GM23338 (cell line): ENCODE measurements around the gene PLEKHN1. TPM values are rescaled to one million over a fixed set of nuclear protein-coding genes. Genes with fewer than 3 reads are reported as not detected.
A peak's percentile ranks its signal among the peaks of the same experiment; 100 is the strongest.

Experiments used
- ATAC-seq: fragments of 200-7000 bp; cut with Tn5 transposase; 3 replicates; pipeline ENCODE4 v1.9.1; 2020
- DNase-seq: peaks from one replicate; pipeline ENCODE4 v3.0.0-alpha.2; 2015; ENCODE audit warnings: low spot score
- H2AFZ ChIP-seq: fragments of 200-600 bp; sonication (generic); 2 replicates; pipeline ENCODE4 v1.8.0; 2016; ENCODE audit warnings: antibody characterized with exemption, mild to moderate bottlenecking, moderate library complexity
- H3F3A ChIP-seq: fragments of 200-600 bp; sonication (generic); replicated peaks from 2 replicates; pipeline ENCODE4 v1.8.0; 2017; ENCODE audit warnings: antibody characterized with exemption, mixed run types, low read depth
- H3K27ac ChIP-seq: fragments of 200-600 bp; sonication (generic); 2 replicates; pipeline ENCODE4 v1.6.1; 2016; ENCODE audit warnings: low read depth
- H3K27me3 ChIP-seq: fragments of 200-600 bp; sonication (generic); 2 replicates; pipeline ENCODE4 v1.8.0; 2016; ENCODE audit warnings: mild to moderate bottlenecking, mixed run types, moderate library complexity; ENCODE audit not compliant: insufficient read depth
- H3K36me3 ChIP-seq: fragments of 200-600 bp; sonication (generic); 2 replicates; pipeline ENCODE4 v1.8.0; 2016; ENCODE audit warnings: mild to moderate bottlenecking; ENCODE audit not compliant: insufficient read depth
- H3K4me1 ChIP-seq: fragments of 200-600 bp; sonication (generic); 2 replicates; pipeline ENCODE4 v1.8.0; 2016; ENCODE audit warnings: mild to moderate bottlenecking, moderate library complexity; ENCODE audit not compliant: insufficient read depth
- H3K4me2 ChIP-seq: fragments of 200-600 bp; sonication (generic); 2 replicates; pipeline ENCODE4 v1.7.1; 2017; ENCODE audit warnings: mixed run types
- H3K4me3 ChIP-seq: fragments of 200-600 bp; sonication (generic); 2 replicates; pipeline ENCODE4 v1.6.1; 2016; ENCODE audit warnings: mixed run types
- H3K79me2 ChIP-seq: fragments of 200-600 bp; sonication (generic); replicated peaks from 2 replicates; pipeline ENCODE4 v1.8.0; 2017; ENCODE audit warnings: mild to moderate bottlenecking; ENCODE audit not compliant: insufficient read depth
- H3K9me2 ChIP-seq: fragments of 200-600 bp; sonication (generic); 2 replicates; pipeline ENCODE4 v1.8.0; 2017; ENCODE audit not compliant: insufficient read depth
- H4K20me1 ChIP-seq: fragments of 200-600 bp; sonication (generic); replicated peaks from 2 replicates; pipeline ENCODE4 v1.8.0; 2017; ENCODE audit warnings: mild to moderate bottlenecking; ENCODE audit not compliant: insufficient read depth
- H3K27ac Mint-ChIP-seq: 2 replicates; pipeline ENCODE4 v1.8.0; 2020; ENCODE audit warnings: inconsistent platforms, mild to moderate bottlenecking, moderate library complexity, mixed read lengths
- H3K27me3 Mint-ChIP-seq: 3 replicates; pipeline ENCODE4 v1.8.0; 2022; ENCODE audit warnings: low read depth, mild to moderate bottlenecking, moderate library complexity, mixed read lengths, inconsistent platforms; ENCODE audit not compliant: insufficient read depth, poor library complexity
- H3K36me3 Mint-ChIP-seq: 3 replicates; pipeline ENCODE4 v1.8.0; 2021; ENCODE audit warnings: low read depth, mild to moderate bottlenecking, inconsistent platforms, moderate library complexity, mixed read lengths
- H3K4me1 Mint-ChIP-seq: 3 replicates; pipeline ENCODE4 v1.8.0; 2020; ENCODE audit warnings: mild to moderate bottlenecking, inconsistent platforms, mixed read lengths
- H3K4me3 Mint-ChIP-seq: 3 replicates; pipeline ENCODE4 v1.8.0; 2021; ENCODE audit warnings: moderate library complexity, mild to moderate bottlenecking, inconsistent platforms, mixed read lengths
- H3K9me3 Mint-ChIP-seq: 3 replicates; pipeline ENCODE4 v1.8.0; 2020; ENCODE audit warnings: moderate library complexity, mild to moderate bottlenecking, inconsistent platforms, mixed read lengths
- CREB1 ChIP-seq: fragments of 250-450 bp; sonication (Bioruptor Pico); IDR thresholded peaks from 2 replicates; pipeline ENCODE4 v1.5.0; 2020; ENCODE audit warnings: low read depth, mild to moderate bottlenecking, moderate library complexity
- EZH2 ChIP-seq: fragments of 200-600 bp; sonication (generic); IDR thresholded peaks from one replicate; pipeline ENCODE4 v1.8.0; 2017; ENCODE audit warnings: antibody characterized with exemption, mild to moderate bottlenecking, low read depth; ENCODE audit not compliant: unreplicated experiment
- EZH2phosphoT487 ChIP-seq: fragments of 200-600 bp; sonication (generic); IDR thresholded peaks from one replicate; pipeline ENCODE4 v1.8.1; 2018; ENCODE audit warnings: antibody characterized with exemption; ENCODE audit not compliant: unreplicated experiment
- JUNB ChIP-seq: IDR thresholded peaks from one replicate; pipeline ENCODE4 v1.6.1; 2016; ENCODE audit warnings: antibody characterized with exemption; ENCODE audit not compliant: unreplicated experiment
- NANOG ChIP-seq: IDR thresholded peaks from 2 replicates; pipeline ENCODE4 v1.6.1; 2016; ENCODE audit warnings: antibody characterized with exemption, borderline replicate concordance
- POLR2AphosphoS5 ChIP-seq: IDR thresholded peaks from 2 replicates; pipeline ENCODE4 v1.6.1; 2016; ENCODE audit warnings: antibody characterized with exemption, low read depth
- STAT1 ChIP-seq: IDR thresholded peaks from one replicate; pipeline ENCODE4 v1.6.1; 2016; ENCODE audit warnings: antibody characterized with exemption; ENCODE audit not compliant: unreplicated experiment
- ZNF114 ChIP-seq: fragments of 250-450 bp; sonication (Bioruptor Pico); IDR thresholded peaks from 2 replicates; pipeline ENCODE4 v1.5.0; 2020; ENCODE audit warnings: mild to moderate bottlenecking, moderate library complexity
- ZNF331 ChIP-seq: fragments of 250-450 bp; sonication (Bioruptor Pico); IDR thresholded peaks from 2 replicates; pipeline ENCODE4 v1.5.0; 2020; ENCODE audit warnings: low read depth, mild to moderate bottlenecking, moderate library complexity
- polyA plus RNA-seq: library from polyadenylated mRNA; unstranded; fragments of >200 nt; fragmentation: Nextera tagmentation; extraction: Ambion mirVana; gene quantifications from 2 replicates; pipeline ENCODE4 v1.2.1, GENCODE V29; 2016
- total RNA-seq: library from RNA; depleted of rRNA; stranded (reverse); fragments of >200 nt; shearing (Covaris generic); gene quantifications from 2 replicates; pipeline ENCODE4 v1.2.3, GENCODE V29; 2014
- TF ChIP-seq, protein P1 (sequence below): IDR thresholded peaks from 2 replicates; pipeline ENCODE4 v1.6.1; 2016; ENCODE audit warnings: antibody characterized with exemption
- TF ChIP-seq, protein P2 (sequence below): IDR thresholded peaks from one replicate; pipeline ENCODE4 v1.6.1; 2018; ENCODE audit warnings: antibody characterized with exemption; ENCODE audit not compliant: unreplicated experiment

Gene PLEKHN1
- total and polyA plus RNA-seq, 2 experiments from 2014 or later = 1.4 to 3.3 TPM

DNA sequence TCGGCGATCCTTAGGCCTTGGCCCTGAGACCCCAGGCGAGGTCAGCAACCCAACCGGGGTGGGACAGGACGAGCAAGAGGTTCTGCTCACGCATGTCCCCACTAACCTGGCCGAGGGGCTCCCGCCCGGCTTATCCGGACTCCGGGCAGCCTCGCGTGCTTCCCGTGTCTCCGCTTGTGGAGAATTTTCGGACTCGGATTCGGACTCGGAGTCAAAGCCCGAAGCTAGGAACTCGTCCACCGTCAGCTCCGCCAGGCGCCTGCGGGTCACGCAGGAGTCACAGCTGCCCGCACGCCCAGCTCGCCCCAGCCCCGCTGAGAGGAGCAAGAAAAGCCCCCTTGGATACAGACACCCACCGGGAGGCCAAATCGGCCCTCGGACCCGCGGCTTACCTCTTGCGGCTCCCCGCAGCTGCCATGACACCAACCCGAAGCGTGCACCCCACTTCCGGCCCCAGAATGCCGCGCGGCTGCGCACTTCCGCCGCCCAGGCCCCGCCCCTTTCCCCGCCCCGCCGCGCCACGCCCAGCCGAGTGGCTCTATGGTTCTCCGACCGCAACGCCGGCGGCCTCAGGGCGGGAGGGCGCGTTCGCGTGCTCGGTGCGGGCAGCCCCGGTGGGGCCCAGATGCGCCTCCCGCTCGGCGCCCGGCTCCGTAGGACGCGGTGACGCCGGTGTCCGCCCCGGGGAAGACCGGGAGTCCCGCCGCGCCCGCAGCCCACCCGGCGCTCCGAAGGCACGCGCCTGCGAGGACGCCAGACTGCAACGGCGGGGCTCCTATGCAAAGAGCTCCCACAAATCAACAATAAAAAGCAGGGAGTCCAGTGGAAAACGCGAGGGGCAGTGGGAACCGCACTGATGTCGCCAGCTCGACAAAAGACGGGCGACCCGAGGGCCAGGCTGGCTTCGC lies 7.2 kb upstream of the PLEKHN1 start, which contains the start of gene NOC2L:
TSS of gene NOC2L (minus strand) at position 434 of the 908 bp plus-strand sequence. CDS start at position 418, 16 bp downstream.
- Histone ChIP-seq H3F3A (no peaks in the 10 kb centered on the region), H2AFZ (peak within 1 kb of the TSS; percentile 90), H3K27me3 (peaks cover 11% of the 10 kb centered on the region), H3K4me1 (no peaks in the 10 kb centered on the region; the same call in 1 of the 2 replicates), H3K27ac (no peak within 1 kb of the TSS), H3K4me3 (peak within 1 kb of the TSS; percentile 97), H4K20me1 (peaks cover 4% of the 10 kb centered on the region; the same call in 1 of the 2 replicates), H3K36me3 (peaks cover 13% of the 10 kb centered on the region; the same call in 1 of the 2 replicates), H3K9me2 (no peaks in the 10 kb centered on the region), H3K4me2 (peak within 1 kb of the TSS; percentile 100), H3K79me2 (peaks cover 18% of the 10 kb centered on the region)
- DNase-seq (peak; percentile 91), ATAC-seq (peak; percentile 86)
- peak within 1 kb of the TSS; percentile 93 for H3K4me3 Mint-ChIP-seq
- no peaks in the 10 kb centered on the region; the same call in 2 of the 3 replicates for H3K9me3 Mint-ChIP-seq
- peak within 1 kb of the TSS; percentile 63 for H3K27ac Mint-ChIP-seq
- peaks cover 33% of the 10 kb centered on the region for H3K36me3 Mint-ChIP-seq
- TF ChIP-seq POLR2AphosphoS5 (peak; percentile 58), CREB1 (CRISPR knock-in tag) (peak; percentile 52)
- TF ChIP-seq, protein P1, sequence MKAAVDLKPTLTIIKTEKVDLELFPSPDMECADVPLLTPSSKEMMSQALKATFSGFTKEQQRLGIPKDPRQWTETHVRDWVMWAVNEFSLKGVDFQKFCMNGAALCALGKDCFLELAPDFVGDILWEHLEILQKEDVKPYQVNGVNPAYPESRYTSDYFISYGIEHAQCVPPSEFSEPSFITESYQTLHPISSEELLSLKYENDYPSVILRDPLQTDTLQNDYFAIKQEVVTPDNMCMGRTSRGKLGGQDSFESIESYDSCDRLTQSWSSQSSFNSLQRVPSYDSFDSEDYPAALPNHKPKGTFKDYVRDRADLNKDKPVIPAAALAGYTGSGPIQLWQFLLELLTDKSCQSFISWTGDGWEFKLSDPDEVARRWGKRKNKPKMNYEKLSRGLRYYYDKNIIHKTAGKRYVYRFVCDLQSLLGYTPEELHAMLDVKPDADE = 0 out of 2 replicates have a peak, but pooled peaks have one; percentile 41
- TF ChIP-seq, protein P2, sequence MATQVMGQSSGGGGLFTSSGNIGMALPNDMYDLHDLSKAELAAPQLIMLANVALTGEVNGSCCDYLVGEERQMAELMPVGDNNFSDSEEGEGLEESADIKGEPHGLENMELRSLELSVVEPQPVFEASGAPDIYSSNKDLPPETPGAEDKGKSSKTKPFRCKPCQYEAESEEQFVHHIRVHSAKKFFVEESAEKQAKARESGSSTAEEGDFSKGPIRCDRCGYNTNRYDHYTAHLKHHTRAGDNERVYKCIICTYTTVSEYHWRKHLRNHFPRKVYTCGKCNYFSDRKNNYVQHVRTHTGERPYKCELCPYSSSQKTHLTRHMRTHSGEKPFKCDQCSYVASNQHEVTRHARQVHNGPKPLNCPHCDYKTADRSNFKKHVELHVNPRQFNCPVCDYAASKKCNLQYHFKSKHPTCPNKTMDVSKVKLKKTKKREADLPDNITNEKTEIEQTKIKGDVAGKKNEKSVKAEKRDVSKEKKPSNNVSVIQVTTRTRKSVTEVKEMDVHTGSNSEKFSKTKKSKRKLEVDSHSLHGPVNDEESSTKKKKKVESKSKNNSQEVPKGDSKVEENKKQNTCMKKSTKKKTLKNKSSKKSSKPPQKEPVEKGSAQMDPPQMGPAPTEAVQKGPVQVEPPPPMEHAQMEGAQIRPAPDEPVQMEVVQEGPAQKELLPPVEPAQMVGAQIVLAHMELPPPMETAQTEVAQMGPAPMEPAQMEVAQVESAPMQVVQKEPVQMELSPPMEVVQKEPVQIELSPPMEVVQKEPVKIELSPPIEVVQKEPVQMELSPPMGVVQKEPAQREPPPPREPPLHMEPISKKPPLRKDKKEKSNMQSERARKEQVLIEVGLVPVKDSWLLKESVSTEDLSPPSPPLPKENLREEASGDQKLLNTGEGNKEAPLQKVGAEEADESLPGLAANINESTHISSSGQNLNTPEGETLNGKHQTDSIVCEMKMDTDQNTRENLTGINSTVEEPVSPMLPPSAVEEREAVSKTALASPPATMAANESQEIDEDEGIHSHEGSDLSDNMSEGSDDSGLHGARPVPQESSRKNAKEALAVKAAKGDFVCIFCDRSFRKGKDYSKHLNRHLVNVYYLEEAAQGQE = no peak
- H3K4me1 Mint-ChIP-seq = peaks cover 8% of the 10 kb centered on the region
- H3K27me3 Mint-ChIP-seq = peaks cover 30% of the 10 kb centered on the region

DNA sequence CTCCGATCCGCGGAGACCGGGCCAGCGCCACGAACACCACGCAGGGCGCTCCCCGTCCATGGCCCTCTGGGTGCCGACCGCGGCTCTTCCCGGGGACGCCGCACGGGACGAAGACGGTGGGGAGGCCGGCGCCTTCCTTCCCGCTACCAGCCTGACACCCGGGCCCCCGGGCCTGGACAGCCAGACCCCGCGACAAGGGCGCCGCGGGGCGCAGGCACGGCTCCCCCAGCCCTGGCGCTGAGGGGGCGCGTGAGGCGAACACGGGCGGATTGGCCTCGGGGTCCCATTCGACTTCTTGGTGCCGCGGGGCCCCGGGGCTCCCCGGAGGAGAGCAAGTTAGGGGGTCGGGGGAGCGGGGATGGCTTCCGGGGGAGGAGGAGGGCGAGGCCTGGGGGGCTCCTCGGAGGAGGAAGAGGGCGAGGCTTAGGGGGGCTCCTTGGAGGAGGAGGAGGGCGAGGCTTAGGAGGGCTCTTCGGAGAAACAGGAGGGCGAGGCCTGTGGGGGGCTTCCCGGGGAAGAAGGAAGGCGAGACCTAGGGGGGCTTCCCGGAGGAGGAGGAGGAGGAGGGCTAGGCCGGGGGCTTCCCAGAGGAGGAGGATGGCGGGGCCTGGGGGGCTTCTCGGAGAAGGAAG lies 6.4 kb upstream of the PLEKHN1 start:
- H3K4me3 Mint-ChIP-seq = peak overlapping the region; percentile 93
- no peaks in the 10 kb centered on the region; the same call in 2 of the 3 replicates for H3K9me3 Mint-ChIP-seq
- Histone ChIP-seq H2AFZ (no peak overlapping the region; the same call in 1 of the 2 replicates), H3K27ac (no peak overlapping the region), H3K4me2 (peak overlapping the region; percentile 75), H3K4me1 (no peaks in the 10 kb centered on the region; the same call in 1 of the 2 replicates), H4K20me1 (peaks cover 4% of the 10 kb centered on the region; the same call in 1 of the 2 replicates), H3K36me3 (peaks cover 7% of the 10 kb centered on the region; the same call in 1 of the 2 replicates), H3K27me3 (peaks cover 11% of the 10 kb centered on the region), H3F3A (no peaks in the 10 kb centered on the region), H3K9me2 (no peaks in the 10 kb centered on the region), H3K4me3 (peak overlapping the region; percentile 97), H3K79me2 (peaks cover 18% of the 10 kb centered on the region)
- H3K27ac Mint-ChIP-seq = no peak overlapping the region
- peaks cover 27% of the 10 kb centered on the region for H3K36me3 Mint-ChIP-seq
- peak; percentile 31 for ATAC-seq
- no peak for DNase-seq
- peaks cover 28% of the 10 kb centered on the region for H3K27me3 Mint-ChIP-seq
- H3K4me1 Mint-ChIP-seq = peaks cover 8% of the 10 kb centered on the region
- TF ChIP-seq STAT1 (no peak), ZNF114 (CRISPR knock-in tag) (no peak), CREB1 (CRISPR knock-in tag) (no peak), ZNF331 (CRISPR knock-in tag) (no peak), JUNB (no peak), EZH2phosphoT487 (no peak), EZH2 (no peak), NANOG (no peak)
- TF ChIP-seq, protein P2 = no peak
- TF ChIP-seq, protein P1 = no peak
